Fibroblast of pulmonary artery (primary cell): ENCODE data around the gene RABGAP1L.
A peak's percentile ranks its signal among the peaks of the same experiment; 100 is the strongest.

ENCODE experiments used
- DNase-seq: peaks from one replicate; pipeline ENCODE4 v3.0.0-alpha.2; 2010; ENCODE audit warnings: low read depth
- H3K4me3 ChIP-seq: replicated peaks from 2 replicates; pipeline ENCODE4 v1.5.1; 2011; ENCODE audit warnings: low read depth, mild to moderate bottlenecking, control low read depth, low read length, moderate library complexity
- TF ChIP-seq, protein P1 (sequence below): IDR thresholded peaks from 2 replicates; pipeline ENCODE4 v1.5.1; 2011; ENCODE audit warnings: mild to moderate bottlenecking, control low read depth, low read length, inconsistent platforms; ENCODE audit errors: missing control alignments

The RABGAP1L gene

DNA sequence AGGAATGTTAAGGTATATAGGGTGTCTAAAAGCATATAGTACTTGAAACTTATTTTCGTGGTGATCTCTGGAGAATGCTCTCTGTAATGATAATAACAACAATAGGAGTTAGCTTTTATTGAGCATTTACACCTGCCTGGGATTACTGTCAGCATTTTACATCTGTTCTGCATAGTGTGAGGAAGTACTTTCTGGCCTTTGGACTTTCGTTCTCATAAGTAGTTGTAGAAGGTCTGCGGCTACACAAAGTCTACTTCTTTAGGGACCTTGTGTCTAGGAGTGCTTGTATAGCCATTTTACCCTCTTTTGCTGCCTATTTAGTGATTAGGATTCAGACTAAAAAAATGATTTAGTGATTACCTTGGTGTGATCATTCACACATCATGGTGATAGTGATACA, 184.8 kb downstream of the RABGAP1L start:
- H3K4me3 ChIP-seq: no peak overlapping the region
- DNase-seq: no peak
- TF ChIP-seq, protein P1, sequence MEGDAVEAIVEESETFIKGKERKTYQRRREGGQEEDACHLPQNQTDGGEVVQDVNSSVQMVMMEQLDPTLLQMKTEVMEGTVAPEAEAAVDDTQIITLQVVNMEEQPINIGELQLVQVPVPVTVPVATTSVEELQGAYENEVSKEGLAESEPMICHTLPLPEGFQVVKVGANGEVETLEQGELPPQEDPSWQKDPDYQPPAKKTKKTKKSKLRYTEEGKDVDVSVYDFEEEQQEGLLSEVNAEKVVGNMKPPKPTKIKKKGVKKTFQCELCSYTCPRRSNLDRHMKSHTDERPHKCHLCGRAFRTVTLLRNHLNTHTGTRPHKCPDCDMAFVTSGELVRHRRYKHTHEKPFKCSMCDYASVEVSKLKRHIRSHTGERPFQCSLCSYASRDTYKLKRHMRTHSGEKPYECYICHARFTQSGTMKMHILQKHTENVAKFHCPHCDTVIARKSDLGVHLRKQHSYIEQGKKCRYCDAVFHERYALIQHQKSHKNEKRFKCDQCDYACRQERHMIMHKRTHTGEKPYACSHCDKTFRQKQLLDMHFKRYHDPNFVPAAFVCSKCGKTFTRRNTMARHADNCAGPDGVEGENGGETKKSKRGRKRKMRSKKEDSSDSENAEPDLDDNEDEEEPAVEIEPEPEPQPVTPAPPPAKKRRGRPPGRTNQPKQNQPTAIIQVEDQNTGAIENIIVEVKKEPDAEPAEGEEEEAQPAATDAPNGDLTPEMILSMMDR: no peak

DNA sequence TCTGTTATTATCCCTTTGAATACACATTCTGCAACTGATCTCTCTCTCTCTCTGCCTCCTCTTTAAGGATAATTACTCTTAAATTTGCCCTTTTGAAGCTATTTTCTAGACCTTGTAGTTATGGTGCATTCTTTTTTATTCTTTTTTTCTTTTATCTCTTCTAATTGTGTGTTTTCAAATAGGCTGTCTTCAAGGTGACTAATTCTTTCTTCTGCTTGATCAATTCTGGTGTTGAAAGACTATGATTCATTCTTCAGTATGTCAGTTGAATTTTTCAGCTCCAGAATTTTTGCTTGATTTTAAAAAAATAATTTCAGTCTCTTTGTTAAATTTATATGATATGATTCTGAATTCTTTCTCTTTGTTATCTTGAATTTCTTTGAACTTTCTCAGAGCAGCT, 192.8 kb downstream of the RABGAP1L start:
- no peak overlapping the region for H3K4me3 ChIP-seq
- TF ChIP-seq, protein P1: no peak
- DNase-seq: peak; percentile 4

DNA sequence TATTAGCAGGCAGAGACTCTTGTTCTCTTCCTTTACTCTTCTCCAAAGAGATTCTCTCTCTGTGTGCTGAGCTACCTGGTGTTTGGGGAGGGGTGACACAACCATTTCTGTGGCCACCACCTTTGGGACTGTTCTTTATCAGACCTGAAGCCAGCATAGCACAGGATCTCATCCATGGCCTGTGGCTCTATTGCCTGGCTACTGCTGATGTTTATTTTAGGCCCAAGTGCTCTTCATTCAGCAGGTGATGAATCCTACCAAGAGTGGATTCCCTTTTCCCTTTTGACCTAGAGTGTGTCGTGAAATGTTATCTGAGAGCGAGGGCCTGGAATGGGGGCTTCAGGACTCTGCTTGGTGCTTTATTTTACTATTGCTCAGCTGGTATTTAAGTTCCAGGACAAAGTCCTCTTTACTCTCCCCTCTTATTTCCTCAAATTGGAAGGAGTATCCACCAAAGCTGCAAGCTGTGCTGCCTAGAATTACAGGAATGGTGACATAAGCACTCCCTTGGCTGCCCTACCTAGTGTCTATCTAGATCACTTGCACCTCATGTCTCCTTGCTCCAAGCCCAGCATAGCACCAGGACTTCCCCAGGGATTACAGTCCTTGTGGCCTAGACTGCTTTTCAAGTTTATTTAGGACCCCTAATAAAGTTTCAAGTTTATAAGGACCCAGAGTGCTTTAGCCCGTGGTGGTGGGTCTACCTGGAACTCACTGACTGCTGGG, 193.7 kb downstream of the RABGAP1L start:
- DNase-seq: no peak
- no peak overlapping the region for H3K4me3 ChIP-seq
- TF ChIP-seq, protein P1: no peak

DNA sequence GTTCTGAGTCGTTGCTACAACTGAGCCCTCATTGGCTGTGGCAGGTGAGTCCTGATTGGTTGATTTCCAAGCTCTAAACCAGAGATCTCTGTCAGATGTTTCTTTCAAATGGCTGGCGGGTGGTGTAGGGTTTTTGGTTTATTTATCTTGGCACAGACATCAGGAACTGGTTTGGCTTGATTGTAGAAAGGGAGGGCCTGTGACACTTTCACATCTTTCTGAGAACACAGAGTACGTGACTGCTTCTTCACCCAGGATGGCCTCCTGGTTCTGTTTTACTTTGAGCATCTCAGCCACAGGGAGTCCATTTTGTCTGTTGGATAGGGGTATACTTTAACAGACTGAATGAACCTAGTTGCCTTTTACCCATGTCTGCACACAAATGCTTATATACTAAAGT, 199.0 kb downstream of the RABGAP1L start:
- no peak overlapping the region for H3K4me3 ChIP-seq
- TF ChIP-seq, protein P1: no peak
- no peak for DNase-seq

DNA sequence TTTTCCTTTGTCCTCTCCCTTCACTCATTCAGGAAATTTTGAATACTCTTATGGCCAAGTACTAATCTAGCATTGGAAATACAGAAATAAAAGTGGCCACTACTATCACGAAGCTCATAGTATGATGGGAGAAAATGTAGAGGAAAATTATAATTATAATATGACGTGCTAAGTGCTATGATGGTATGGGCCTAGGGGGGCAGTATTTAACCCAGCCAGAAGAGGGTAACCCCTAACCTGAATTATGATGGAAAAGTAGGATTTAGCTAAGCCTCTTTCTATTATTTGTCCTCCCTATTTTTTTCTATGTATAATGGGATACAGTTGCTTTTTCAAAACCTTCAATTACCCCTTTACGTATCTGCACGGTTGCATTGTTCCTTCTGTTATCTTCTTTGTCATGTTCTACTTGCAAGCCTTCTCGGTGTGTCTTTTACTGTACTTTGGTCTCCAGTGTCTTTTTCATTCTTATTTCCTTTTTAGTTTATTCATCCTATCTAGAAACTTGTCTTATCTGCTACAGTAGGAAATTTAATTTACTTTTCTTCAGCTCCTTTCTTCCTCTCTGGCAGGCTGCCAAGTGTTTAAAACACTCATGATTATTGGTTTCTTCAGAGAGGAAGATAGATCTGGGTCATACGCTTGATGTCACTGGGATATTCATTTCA, 199.6 kb downstream of the RABGAP1L start:
- TF ChIP-seq, protein P1: no peak
- no peak for DNase-seq
- no peak overlapping the region for H3K4me3 ChIP-seq

DNA sequence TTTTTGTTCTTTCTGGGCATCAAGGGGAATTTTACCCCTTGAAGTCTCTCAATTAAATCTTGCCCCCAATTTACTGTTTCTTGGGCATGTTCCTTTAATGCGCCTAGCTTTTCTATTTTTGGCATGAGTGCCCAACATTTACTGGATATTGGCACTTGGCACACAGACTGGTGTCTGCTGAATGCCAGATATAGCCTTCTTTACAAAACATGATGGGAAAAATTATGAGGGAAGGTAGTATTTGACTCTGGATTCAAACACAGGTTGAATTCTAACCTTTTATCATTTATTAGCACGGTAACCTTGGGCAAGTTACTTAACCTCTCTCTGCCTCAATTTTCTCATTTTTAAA, 200.1 kb downstream of the RABGAP1L start:
- TF ChIP-seq, protein P1: no peak
- no peak overlapping the region for H3K4me3 ChIP-seq
- no peak for DNase-seq
